ENCODE measurements around the gene BBS5. TPM values are rescaled to one million over a fixed set of nuclear protein-coding genes. Genes with fewer than 3 reads are reported as not detected.
"Not testable (repeated sequence)": the region's sequence is repeated elsewhere in the genome, so short reads cannot be mapped to it uniquely, and the experiment has no call there.

Gene BBS5
- total RNA-seq = 10 to 100 TPM in 1 of 8 experiments, 1 to 10 TPM in 7; 4.4 to 15.5 (median 6.4) TPM

DNA sequence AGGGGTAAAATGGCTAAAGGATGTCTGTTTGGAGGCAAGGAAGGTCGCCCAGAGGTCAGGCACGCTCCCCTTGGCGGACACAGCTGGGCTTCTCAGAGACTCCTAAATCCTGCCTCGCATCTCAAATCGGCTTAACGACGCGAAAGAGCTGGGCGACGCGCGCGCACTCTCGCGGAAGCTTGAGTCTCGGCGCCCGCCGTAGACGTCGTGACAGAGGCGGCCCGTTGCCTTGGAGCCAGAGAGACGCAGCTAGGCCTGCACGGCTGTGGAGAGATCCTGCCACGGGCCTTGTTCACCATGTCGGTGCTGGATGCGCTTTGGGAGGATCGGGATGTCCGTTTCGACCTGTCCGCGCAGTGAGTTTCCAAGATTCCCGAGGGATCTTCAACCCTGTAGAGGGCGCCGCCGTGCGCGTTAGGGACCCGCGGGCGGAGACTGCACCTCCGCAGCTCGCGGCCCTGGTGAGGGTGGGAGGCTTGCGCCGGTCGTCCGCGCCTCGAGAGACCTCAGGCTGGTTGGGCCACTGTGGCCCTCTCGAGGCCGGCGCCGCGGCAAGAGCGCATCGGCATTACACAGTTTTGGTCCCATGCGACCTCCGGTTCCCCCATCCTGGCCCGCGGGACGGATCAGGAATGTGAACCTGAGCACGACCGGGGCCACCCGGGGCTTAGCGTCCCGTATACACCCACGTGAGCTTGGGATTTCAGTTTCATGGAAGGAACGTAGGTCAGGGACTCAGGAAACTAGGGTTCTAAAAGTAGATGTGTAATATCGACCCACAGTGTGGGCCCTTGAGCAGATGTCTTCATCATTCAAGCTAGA, at the start of gene BBS5:
TSS of gene BBS5 (plus strand) at position 238 of the 822 bp plus-strand sequence. CDS start at position 298, 60 bp downstream.
- in situ Hi-C loops (cut with MboI; ENCODE audit: low pct_unique_long_range_greater_than_20kb in 2 of 9, low sequenced_read_pairs in 9 of 9, unreplicated experiment in 9 of 9) = no loop called here
- WGBS, 10 experiments = 0 to 30% (median 2%) methylated on average over 1 to 25 of the region's 71 CpGs; no CpG with 5 or more reads in 2 of the 10 experiments
- H3K4me3 ChIP-seq = peak within 1 kb of the TSS; percentile 50 to 76 (median 59)
- peak; percentile 93 to 97 (median 96) for ATAC-seq (replicated peaks in 6 of 8)
- H3K27ac ChIP-seq = peak within 1 kb of the TSS; percentile 8 to 66
- H3K4me1 ChIP-seq (replicated peaks in 1 of 2) = peaks cover 4 to 6% of the 10 kb centered on the region in 2 donors

DNA sequence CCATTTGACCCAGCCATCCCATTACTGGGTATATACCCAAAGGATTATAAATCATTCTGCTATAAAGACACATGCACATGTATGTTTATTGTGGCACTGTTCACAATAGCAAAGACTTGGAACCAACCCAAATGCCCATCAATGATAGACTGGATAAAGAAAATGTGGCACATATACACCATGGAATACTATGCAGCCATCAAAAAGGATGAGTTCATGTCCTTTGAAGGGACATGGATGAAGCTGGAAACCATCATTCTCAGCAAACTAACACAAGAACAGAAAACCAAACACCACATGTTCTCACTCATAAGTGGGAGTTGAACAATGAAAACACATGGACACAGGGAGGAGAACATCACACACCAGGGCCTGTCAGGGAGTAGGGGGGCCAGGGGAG, 47.5 kb upstream of the BBS5 start:
- not testable (repeated sequence) for H3K4me3 ChIP-seq; H3K27ac ChIP-seq; H3K4me1 ChIP-seq (replicated peaks in 1 of 2); ATAC-seq (replicated peaks in 6 of 8)
- in situ Hi-C loops (cut with MboI; ENCODE audit: low pct_unique_long_range_greater_than_20kb in 2 of 9, low sequenced_read_pairs in 9 of 9, unreplicated experiment in 9 of 9) = loop anchor here in 1 of 9 experiments (25.0 kb wide), 1 partner anchor 106 kb away; no protein-coding TSS in a partner anchor

DNA sequence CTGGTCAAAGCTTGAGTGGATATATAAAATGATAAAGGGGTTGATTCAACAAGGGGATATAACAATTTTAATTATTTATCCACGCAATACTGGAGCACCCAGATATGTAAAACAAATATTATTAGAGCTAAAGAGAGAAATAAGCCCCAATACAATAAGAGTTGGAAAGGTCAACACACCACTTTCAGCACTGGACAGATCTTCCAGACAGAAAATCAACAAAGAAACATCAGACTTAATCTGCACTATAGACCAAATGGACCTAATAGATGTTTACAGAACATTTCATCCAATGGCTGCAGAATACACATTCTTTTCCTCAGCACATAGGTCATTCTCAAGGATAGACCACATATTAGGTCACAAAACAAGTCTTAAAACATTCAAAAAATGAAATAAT, 45.1 kb upstream of the BBS5 start:
- H3K4me3 ChIP-seq; H3K27ac ChIP-seq; ATAC-seq (replicated peaks in 6 of 8): not testable (repeated sequence)
- in situ Hi-C loops (cut with MboI; ENCODE audit: low pct_unique_long_range_greater_than_20kb in 2 of 9, low sequenced_read_pairs in 9 of 9, unreplicated experiment in 9 of 9) = loop anchor here in 1 of 9 experiments (25.0 kb wide), 1 partner anchor 103 kb away; no protein-coding TSS in a partner anchor
- H3K4me1 ChIP-seq (replicated peaks in 1 of 2) = peaks cover 0 to 11% of the 10 kb centered on the region in 2 donors
- WGBS, 10 experiments = 0 to 100% (median 56%) methylated on average over 1 of the region's 1 CpG; no CpG with 5 or more reads in 2 of the 10 experiments

DNA sequence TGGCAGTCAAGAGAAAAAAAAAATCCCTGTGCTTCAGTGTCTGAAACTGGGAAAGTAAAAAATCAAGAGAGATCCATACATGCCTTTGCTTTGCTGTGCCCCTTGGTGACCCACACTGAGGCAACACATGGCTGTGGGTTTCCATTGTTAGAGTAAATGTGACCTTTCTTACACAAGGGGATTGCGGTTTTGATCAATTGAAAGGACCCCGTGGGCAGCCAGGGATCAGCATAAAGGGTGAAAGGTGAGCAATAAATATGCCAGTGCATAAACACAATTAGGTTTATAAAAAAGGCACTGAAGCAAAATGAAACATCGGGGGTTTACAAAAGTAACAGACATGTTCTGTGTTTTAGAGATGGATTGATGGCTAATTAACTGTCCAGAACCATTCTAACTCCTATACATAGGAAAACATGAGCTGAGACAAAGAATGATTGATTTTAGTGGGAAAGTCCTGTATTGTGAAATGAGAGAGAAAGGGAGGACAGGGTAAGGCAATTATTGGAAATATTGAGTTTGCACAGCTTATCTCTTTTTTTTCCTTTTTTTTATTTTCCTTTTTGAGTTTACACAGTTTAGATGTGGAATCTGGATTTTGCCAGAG, 40.7 kb upstream of the BBS5 start:
- in situ Hi-C loops (cut with MboI; ENCODE audit: low pct_unique_long_range_greater_than_20kb in 2 of 9, low sequenced_read_pairs in 9 of 9, unreplicated experiment in 9 of 9) = loop anchor here in 1 of 9 experiments (25.0 kb wide), 1 partner anchor 99 kb away; no protein-coding TSS in a partner anchor
- WGBS, 10 experiments = 0 to 38% (median 0%) methylated on average over 1 to 3 of the region's 3 CpGs; no CpG with 5 or more reads in 1 of the 10 experiments
- peak in 5 of 8 experiments; percentile 92 to 97 (median 96) for ATAC-seq (replicated peaks in 6 of 8)
- H3K4me1 ChIP-seq (replicated peaks in 1 of 2) = peaks cover 0 to 14% of the 10 kb centered on the region in 2 donors
- H3K4me3 ChIP-seq = no peak overlapping the region
- no peak overlapping the region for H3K27ac ChIP-seq

DNA sequence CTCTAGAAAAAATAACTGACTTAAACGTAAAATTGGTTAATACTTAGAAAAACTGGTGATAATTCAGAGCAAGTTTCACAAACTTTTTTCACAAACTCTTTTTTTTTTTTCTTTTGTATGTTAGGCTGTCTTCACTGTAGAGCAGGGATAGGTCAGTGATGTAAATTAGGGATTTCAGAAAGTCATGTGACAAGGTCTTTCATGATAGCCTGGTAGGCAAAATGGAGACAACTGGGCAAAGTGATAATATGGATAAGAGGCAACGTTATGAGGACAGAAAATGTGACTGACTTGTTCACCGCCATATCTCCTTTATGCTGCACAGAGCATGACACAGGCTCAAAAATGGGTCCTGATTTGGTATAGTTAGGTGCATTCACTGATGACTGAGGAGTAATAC, 39.4 kb upstream of the BBS5 start:
- WGBS, 10 experiments = 33 to 100% (median 89%) methylated on average over 1 to 3 of the region's 3 CpGs; no CpG with 5 or more reads in 1 of the 10 experiments
- Histone ChIP-seq H3K27ac (no peak overlapping the region), H3K4me1 (replicated peaks in 1 of 2) (peaks cover 0 to 14% of the 10 kb centered on the region in 2 donors), H3K4me3 (no peak overlapping the region)
- no peak for ATAC-seq (replicated peaks in 6 of 8)
- in situ Hi-C loops (cut with MboI; ENCODE audit: low pct_unique_long_range_greater_than_20kb in 2 of 9, low sequenced_read_pairs in 9 of 9, unreplicated experiment in 9 of 9) = loop anchor here in 1 of 9 experiments (25.0 kb wide), 1 partner anchor 97 kb away; no protein-coding TSS in a partner anchor

DNA sequence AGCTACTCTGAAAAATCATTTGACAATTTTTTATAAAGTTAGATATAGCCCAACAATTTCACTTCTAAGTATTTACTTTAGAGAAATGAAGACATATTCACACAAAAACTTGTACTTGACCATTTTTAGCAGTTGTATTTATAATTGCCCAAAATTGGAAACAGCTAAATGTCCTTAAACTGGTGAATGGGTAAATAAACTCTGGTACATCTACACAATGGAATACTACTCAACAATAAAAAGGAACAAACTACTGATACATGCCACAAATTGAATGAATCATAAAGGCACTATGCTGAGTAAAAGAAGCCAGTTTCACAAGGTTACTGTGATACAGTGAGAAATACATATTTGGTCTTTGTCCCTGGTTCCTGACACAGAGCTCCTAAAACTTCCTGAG, 32.8 kb upstream of the BBS5 start:
- Histone ChIP-seq H3K4me1 (replicated peaks in 1 of 2) (peaks cover 0 to 8% of the 10 kb centered on the region in 2 donors), H3K4me3 (no peak overlapping the region), H3K27ac (no peak overlapping the region)
- ATAC-seq (replicated peaks in 6 of 8) = no peak
- in situ Hi-C loops (cut with MboI; ENCODE audit: low pct_unique_long_range_greater_than_20kb in 2 of 9, low sequenced_read_pairs in 9 of 9, unreplicated experiment in 9 of 9) = loop anchor here in 1 of 9 experiments (25.0 kb wide), 1 partner anchor 91 kb away; no protein-coding TSS in a partner anchor

DNA sequence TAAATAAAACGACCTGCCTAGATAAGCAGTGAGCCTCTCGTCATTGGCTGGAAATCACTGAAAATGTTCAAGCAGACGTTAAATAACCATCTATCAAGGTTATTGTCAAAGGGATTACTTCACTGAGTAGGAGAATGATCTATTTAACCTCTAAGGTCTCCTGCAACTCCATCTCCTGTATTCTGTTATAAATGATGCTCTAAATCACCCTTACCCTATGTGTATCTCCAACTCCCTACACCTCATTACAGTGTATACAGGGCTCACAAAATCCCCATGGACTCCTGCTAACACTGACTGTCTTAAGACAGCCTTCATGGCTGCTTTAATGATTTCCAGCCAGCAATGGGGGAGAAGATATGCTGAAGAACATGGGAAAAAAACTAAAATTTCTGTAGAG, 31.0 kb upstream of the BBS5 start:
- in situ Hi-C loops (cut with MboI; ENCODE audit: low pct_unique_long_range_greater_than_20kb in 2 of 9, low sequenced_read_pairs in 9 of 9, unreplicated experiment in 9 of 9) = loop anchor here in 1 of 9 experiments (25.0 kb wide), 1 partner anchor 89 kb away; no protein-coding TSS in a partner anchor
- ATAC-seq (replicated peaks in 6 of 8) = peak in 5 of 8 experiments; percentile 91 to 98 (median 96)
- WGBS, 10 experiments = 6 to 44% (median 30%) methylated on average over 1 to 3 of the region's 3 CpGs; no CpG with 5 or more reads in 2 of the 10 experiments
- no peak overlapping the region for H3K4me3 ChIP-seq
- peaks cover 0 to 8% of the 10 kb centered on the region in 2 donors for H3K4me1 ChIP-seq (replicated peaks in 1 of 2)
- H3K27ac ChIP-seq = no peak overlapping the region

DNA sequence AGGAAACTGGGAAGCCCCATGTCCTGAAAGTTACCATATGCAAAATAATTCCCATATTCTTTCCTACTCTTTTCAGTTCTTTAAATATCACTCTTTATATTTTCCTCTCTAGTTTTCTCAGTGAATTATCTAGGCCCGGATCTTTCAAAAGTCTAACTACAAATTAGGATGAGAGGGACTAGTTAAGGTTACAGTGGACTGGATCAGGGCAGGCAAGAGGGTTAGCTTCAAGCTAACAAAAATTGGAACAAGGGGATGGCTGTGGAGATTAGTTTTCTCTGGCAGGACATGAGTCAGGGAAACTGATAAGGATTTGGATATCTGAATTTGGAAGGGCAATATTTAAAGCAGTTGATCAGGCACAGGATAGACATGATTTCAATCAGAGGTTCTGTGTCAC, 30.4 kb upstream of the BBS5 start:
- in situ Hi-C loops (cut with MboI; ENCODE audit: low pct_unique_long_range_greater_than_20kb in 2 of 9, low sequenced_read_pairs in 9 of 9, unreplicated experiment in 9 of 9) = loop anchor here in 1 of 9 experiments (25.0 kb wide), 1 partner anchor 88 kb away; no protein-coding TSS in a partner anchor
- Histone ChIP-seq H3K27ac (no peak overlapping the region), H3K4me3 (no peak overlapping the region), H3K4me1 (replicated peaks in 1 of 2) (peaks cover 0 to 8% of the 10 kb centered on the region in 2 donors)
- WGBS, 10 experiments = 0 to 100% (median 90%) methylated on average over 1 of the region's 1 CpG; no CpG with 5 or more reads in 2 of the 10 experiments
- ATAC-seq (replicated peaks in 6 of 8) = no peak

DNA sequence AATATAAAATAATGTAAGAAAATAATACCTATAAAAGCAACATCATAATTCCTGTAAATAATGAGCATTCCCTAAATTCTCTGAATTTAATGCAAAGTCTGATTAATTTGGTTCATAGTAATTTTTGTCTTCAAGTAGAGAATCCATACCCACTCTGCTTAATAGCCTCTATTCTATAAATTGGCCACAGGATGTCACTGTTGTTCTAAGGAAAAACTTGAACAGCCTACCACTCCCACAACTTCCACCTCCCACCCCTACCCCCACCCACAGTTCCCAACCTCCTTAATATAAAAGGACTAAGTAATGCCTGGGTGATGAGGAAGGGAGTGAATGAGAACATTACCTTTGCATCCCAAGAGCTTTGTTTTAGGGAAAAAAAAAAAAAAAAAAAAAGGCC, 27.2 kb upstream of the BBS5 start:
- Histone ChIP-seq H3K4me3 (no peak overlapping the region), H3K27ac (no peak overlapping the region), H3K4me1 (replicated peaks in 1 of 2) (peaks cover 0 to 8% of the 10 kb centered on the region in 2 donors)
- ATAC-seq (replicated peaks in 6 of 8) = peak in 4 of 8 experiments; percentile 48 to 81 (median 74)
- in situ Hi-C loops (cut with MboI; ENCODE audit: low pct_unique_long_range_greater_than_20kb in 2 of 9, low sequenced_read_pairs in 9 of 9, unreplicated experiment in 9 of 9) = loop anchor here in 1 of 9 experiments (25.0 kb wide), 1 partner anchor 1360 kb away; the partner anchor contains the start of gene GAD1

DNA sequence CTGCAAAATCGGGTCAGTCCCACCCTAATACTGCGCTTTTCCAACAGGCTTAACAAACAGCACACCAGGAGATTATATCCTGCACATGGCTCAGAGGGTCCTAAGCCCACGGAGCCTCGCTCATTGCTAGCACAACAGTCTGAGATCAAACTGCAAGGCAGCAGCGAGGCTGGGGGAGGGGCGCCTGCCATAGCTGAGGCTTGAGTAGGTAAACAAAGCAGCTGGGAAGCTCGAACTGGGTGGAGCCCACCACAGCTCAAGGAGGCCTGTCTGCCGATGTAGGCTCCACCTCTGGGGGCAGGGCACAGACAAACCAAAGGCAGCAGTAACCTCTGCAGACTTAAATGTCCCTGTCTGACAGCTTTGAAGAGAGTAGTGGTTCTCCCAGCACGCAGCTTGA, 26.2 kb upstream of the BBS5 start:
- not testable (repeated sequence) for H3K4me3 ChIP-seq; H3K4me1 ChIP-seq (replicated peaks in 1 of 2); ATAC-seq (replicated peaks in 6 of 8); H3K27ac ChIP-seq
- in situ Hi-C loops (cut with MboI; ENCODE audit: low pct_unique_long_range_greater_than_20kb in 2 of 9, low sequenced_read_pairs in 9 of 9, unreplicated experiment in 9 of 9) = loop anchor here in 1 of 9 experiments (25.0 kb wide), 1 partner anchor 1359 kb away; the partner anchor contains the start of gene GAD1
- 58 to 100% methylated on average over 2 to 3 of the region's 9 CpGs; no CpG with 5 or more reads in 8 of the 10 experiments for WGBS, 10 experiments

DNA sequence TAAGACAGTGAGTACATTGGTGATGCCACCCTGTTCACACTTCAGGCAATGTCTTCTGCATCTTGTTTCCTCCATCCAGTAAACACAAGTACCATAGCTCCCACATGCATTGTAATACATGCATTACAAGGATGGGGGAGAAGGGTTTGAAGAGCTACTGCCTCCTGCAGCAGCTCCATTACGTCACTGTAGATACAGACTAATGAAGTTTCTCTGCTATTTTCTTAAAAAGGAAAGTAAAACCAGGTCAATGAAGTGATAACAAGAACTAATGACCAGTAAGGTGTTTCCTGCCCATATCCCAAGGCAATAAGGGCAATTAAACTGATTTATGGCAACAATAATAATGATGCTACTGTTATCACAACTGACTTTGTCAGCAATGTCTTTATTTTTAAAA, 18.2 kb upstream of the BBS5 start:
- in situ Hi-C loops (cut with MboI; ENCODE audit: low pct_unique_long_range_greater_than_20kb in 2 of 9, low sequenced_read_pairs in 9 of 9, unreplicated experiment in 9 of 9) = loop anchor here in 1 of 9 experiments (25.0 kb wide), 1 partner anchor 1351 kb away; the partner anchor contains the start of gene GAD1
- no peaks in the 10 kb centered on the region for H3K4me1 ChIP-seq (replicated peaks in 1 of 2)
- 80 to 100% (median 88%) methylated on average over 1 of the region's 1 CpG; no CpG with 5 or more reads in 5 of the 10 experiments for WGBS, 10 experiments
- H3K4me3 ChIP-seq = no peak overlapping the region
- no peak for ATAC-seq (replicated peaks in 6 of 8)
- H3K27ac ChIP-seq = no peak overlapping the region

DNA sequence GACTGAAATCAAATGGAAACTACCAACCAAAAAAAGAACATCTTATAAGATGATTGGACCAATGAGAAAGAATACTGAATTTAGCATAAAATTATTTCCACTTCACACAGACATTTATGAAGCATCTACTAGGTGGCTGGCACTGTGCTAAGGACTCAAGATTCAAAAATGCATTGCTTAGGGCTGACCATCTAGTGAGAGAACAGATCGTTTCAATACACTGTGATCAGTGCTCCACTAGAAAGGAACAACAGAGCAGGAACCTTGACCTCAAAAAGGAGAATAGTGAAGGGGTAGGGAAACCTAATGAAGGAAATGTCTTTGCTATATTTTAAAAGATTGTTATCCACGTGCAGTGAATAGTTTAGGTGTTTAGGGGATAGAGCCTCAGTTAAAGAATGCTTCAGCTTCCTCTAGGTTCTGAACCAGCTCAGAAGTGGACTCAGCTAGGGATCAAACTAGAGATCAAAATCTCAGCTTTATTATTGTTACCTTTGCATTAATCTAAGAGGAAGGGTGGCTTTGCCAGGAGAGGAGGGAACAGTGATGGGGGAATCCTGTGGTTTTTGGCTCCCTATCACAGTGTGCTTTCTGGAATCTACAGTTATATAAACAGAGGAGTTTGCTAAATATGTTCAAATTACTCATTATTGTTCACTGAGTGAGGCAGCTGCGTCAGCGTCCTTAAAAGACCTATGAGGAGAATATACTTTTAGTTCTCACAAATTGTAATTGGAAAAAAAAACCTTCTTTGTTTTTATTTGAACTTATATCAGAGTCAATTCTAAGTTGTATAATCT, 16.2 kb upstream of the BBS5 start:
- WGBS, 10 experiments = 0 to 100% (median 69%) methylated on average over 1 to 4 of the region's 4 CpGs
- Histone ChIP-seq H3K4me3 (no peak overlapping the region), H3K27ac (no peak overlapping the region), H3K4me1 (replicated peaks in 1 of 2) (no peaks in the 10 kb centered on the region)
- ATAC-seq (replicated peaks in 6 of 8) = no peak
- in situ Hi-C loops (cut with MboI; ENCODE audit: low pct_unique_long_range_greater_than_20kb in 2 of 9, low sequenced_read_pairs in 9 of 9, unreplicated experiment in 9 of 9) = loop anchor here in 1 of 9 experiments (25.0 kb wide), 1 partner anchor 1349 kb away; the partner anchor contains the start of gene GAD1
